ENCODE measurements around the gene KLHDC10. TPM values are rescaled to one million over a fixed set of nuclear protein-coding genes. Genes with fewer than 3 reads are reported as not detected.

KLHDC10 gene
- polyA plus RNA-seq, 2 of the 4 experiments (the other 2 are of a cell fraction), result 25.7 to 35.0 TPM

- TF ChIP-seq GATA3 (IDR thresholded peaks at IDR 0.05; ENCODE audit: borderline replicate concordance), result no peak
- TF ChIP-seq CHD2 (IDR thresholded peaks at IDR 0.05; ENCODE audit: low read length, partially characterized antibody), result no peak
- no peak for TF ChIP-seq EHF (CRISPR knock-in tag; IDR thresholded peaks at IDR 0.05)
- no peak for TF ChIP-seq RAD21 (conservative IDR thresholded peaks at IDR 0.05 in 1 of 2, IDR thresholded peaks at IDR 0.05 in 1 of 2)
- no peak for TF ChIP-seq FOSL2 (IDR thresholded peaks at IDR 0.05)
- no peak for TF ChIP-seq FOSL2 (CRISPR knock-in tag; IDR thresholded peaks at IDR 0.05)
- TF ChIP-seq SMC3 (IDR thresholded peaks at IDR 0.05), result no peak
Measured at GRCh38 chr7:130102588-130102987, 32.3 kb downstream of the KLHDC10 start (continued).

- H3K9me3 ChIP-seq, result no peaks in the 10 kb centered on the region
- no peak for FAIRE-seq
- no peak for ATAC-seq
- H3K4me3 ChIP-seq, result no peak overlapping the region
- H3K27ac ChIP-seq, result no peak overlapping the region
- 96% methylated on average over 31 of the region's 31 CpGs for WGBS (ENCODE audit: missing lambda C conversion rate)
- TF ChIP-seq SREBF2 (IDR thresholded peaks at IDR 0.05), result no peak
- no peak for TF ChIP-seq RCOR1 (IDR thresholded peaks at IDR 0.05; ENCODE audit: low read depth, low read length)
- TF ChIP-seq JUN (IDR thresholded peaks at IDR 0.05), result no peak
- TF ChIP-seq KDM1A (IDR thresholded peaks at IDR 0.05; ENCODE audit: low read depth), result no peak
- TF ChIP-seq MAZ (IDR thresholded peaks at IDR 0.05; ENCODE audit: borderline replicate concordance, low read depth, low read length), result no peak
- no peak for TF ChIP-seq ELK1 (IDR thresholded peaks at IDR 0.05; ENCODE audit: low read depth, low read length)
- TF ChIP-seq MYC (IDR thresholded peaks at IDR 0.05; ENCODE audit: borderline replicate concordance, low read length), result no peak
- TF ChIP-seq, protein P1, sequence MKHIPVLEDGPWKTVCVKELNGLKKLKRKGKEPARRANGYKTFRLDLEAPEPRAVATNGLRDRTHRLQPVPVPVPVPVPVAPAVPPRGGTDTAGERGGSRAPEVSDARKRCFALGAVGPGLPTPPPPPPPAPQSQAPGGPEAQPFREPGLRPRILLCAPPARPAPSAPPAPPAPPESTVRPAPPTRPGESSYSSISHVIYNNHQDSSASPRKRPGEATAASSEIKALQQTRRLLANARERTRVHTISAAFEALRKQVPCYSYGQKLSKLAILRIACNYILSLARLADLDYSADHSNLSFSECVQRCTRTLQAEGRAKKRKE (CRISPR knock-in tag; IDR thresholded peaks at IDR 0.05; ENCODE audit: low read depth), result no peak
- TF ChIP-seq, protein P2, sequence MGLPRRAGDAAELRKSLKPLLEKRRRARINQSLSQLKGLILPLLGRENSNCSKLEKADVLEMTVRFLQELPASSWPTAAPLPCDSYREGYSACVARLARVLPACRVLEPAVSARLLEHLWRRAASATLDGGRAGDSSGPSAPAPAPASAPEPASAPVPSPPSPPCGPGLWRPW (IDR thresholded peaks at IDR 0.05), result no peak
- TF ChIP-seq EP300 (IDR thresholded peaks at IDR 0.05), result no peak
- H3K4me1 ChIP-seq, result no peaks in the 10 kb centered on the region
- POLR2A ChIA-PET, result no interaction called here
- CTCF ChIA-PET, result interaction anchor here (1.0 to 1.4 kb wide), 2 partner anchors 36 to 56 kb away, joined by 3 to 5 read pairs; no protein-coding TSS in a partner anchor
- no peak overlapping the region for H3K4me2 ChIP-seq
- DNase-seq (ENCODE audit: low read depth in 1 of 2, low spot score in 1 of 2), result no peak
Measured at GRCh38 chr7:130107949-130108674, 37.8 kb downstream of the KLHDC10 start.

- DNase-seq (ENCODE audit: low read depth in 1 of 2, low spot score in 1 of 2) (peak in 1 of 2 experiments; percentile 3), ATAC-seq (no peak), FAIRE-seq (no peak)
- H3K9me3 ChIP-seq, result no peaks in the 10 kb centered on the region
- no peak for TF ChIP-seq POLR2AphosphoS2 (conservative IDR thresholded peaks at IDR 0.05; ENCODE audit: low read length)
- no peak for TF ChIP-seq EHMT2 (IDR thresholded peaks at IDR 0.05; ENCODE audit: low read depth)
- no peak for TF ChIP-seq PBX3 (IDR thresholded peaks at IDR 0.05)
- no peak for TF ChIP-seq POLR2A (IDR thresholded peaks at IDR 0.05; ENCODE audit: low read length)
- TF ChIP-seq CBX8 (IDR thresholded peaks at IDR 0.05), result no peak
- H3K4me3 ChIP-seq, result no peak overlapping the region
- POLR2A ChIA-PET, result no interaction called here
- peaks cover 4% of the 10 kb centered on the region; the same call in 1 of the 3 replicates for H3K4me1 ChIP-seq
- 88% methylated on average over 10 of the region's 10 CpGs for WGBS (ENCODE audit: missing lambda C conversion rate)
- no peak overlapping the region for H3K4me2 ChIP-seq
- CTCF ChIA-PET, result no interaction called here
- no peak overlapping the region for H3K27ac ChIP-seq
Measured at GRCh38 chr7:130108809-130109208, 38.5 kb downstream of the KLHDC10 start.

All from A549 (cell line).